Stomach (tissue), 9 donors: ENCODE results near the gene ALK. TPM values are rescaled to one million over a fixed set of nuclear protein-coding genes. Genes with fewer than 3 reads are reported as not detected.

Experiments
- DNase-seq, 2 donors: peaks; one replicate each; pipeline versions ENCODE4 v3.0.0 to v3.0.0-alpha.2; 2013 to 2019
- H3K27ac ChIP-seq, 5 donors: fragments of 200-600 bp in 4 of 5; sonication (generic) in 4 of 5; one replicate each; pipeline ENCODE4 v1.5.1; 2013 to 2019; ENCODE audit warnings: mild to moderate bottlenecking in 1 of 5, moderate library complexity in 1 of 5
- H3K27me3 ChIP-seq, 3 donors: fragments of 200-600 bp; sonication (generic); one replicate each; pipeline ENCODE4 v1.5.1; 2017 to 2019; ENCODE audit warnings: mixed run types in 1 of 3
- H3K36me3 ChIP-seq, 4 donors: fragments of 200-600 bp; sonication (generic); 1 replicate in 3 of 4; 2 replicates in 1 of 4; pipeline ENCODE4 v1.5.1; 2016 to 2019
- H3K4me1 ChIP-seq, 4 donors: fragments of 200-600 bp; sonication (generic); one replicate each; pipeline ENCODE4 v1.5.1; 2016 to 2019
- H3K4me3 ChIP-seq, 4 donors: fragments of 200-600 bp; sonication (generic) in 3 of 4; one replicate each; pipeline ENCODE4 v1.5.1; 2016 to 2019; ENCODE audit warnings: mild to moderate bottlenecking in 1 of 4
- H3K9me3 ChIP-seq, 4 donors: fragments of 200-600 bp; sonication (generic); one replicate each; pipeline ENCODE4 v1.5.1; 2016 to 2019
- EP300 ChIP-seq: sonication (generic); formaldehyde crosslinking; IDR thresholded peaks from one replicate; pipeline ENCODE4 v1.6.1; 2017; ENCODE audit warnings: antibody characterized with exemption
- POLR2A ChIP-seq, 4 donors: fragments of 450-650 bp; IDR thresholded peaks; one replicate each; pipeline ENCODE4 v1.6.1; 2016; ENCODE audit warnings: antibody characterized with exemption in 4 of 4, control low read depth in 2 of 4, mild to moderate bottlenecking in 1 of 4, moderate library complexity in 1 of 4
- POLR2AphosphoS5 ChIP-seq, 3 donors: sonication (generic); formaldehyde crosslinking; IDR thresholded peaks; one replicate each; pipeline ENCODE4 v1.6.1; 2016; ENCODE audit warnings: antibody characterized with exemption in 3 of 3
- WGBS, 5 donors: extraction: QIAGEN DNeasy Blood & Tissue Kit in 3 of 5; methylation state at CpG; one replicate each; pipeline versions ENCODE4 v1.1.5 to v1.1.7; 2013 to 2018; 5-methylcytosine and 5-hydroxymethylcytosine counted together
- intact Hi-C: fragments of 100-400 bp; cut with DNase I; formaldehyde crosslinking; loops from one replicate; pipeline ENCODE4 v1.15.1; 2023; ENCODE audit warnings: low total_unique reads
- polyA plus RNA-seq, 3 donors: library from polyadenylated mRNA; stranded (reverse); fragments of 200-250 nt; gene quantifications; one replicate each; pipeline ENCODE4 v1.2.3, GENCODE V29; 2013
- total RNA-seq, 5 donors: library from RNA; depleted of rRNA; stranded (reverse); fragments of >200 nt; gene quantifications; one replicate each; pipeline versions ENCODE4 v1.1.0 to v1.2.3, GENCODE V29; 2014 to 2016
- TF ChIP-seq, protein P1 (sequence below), 7 experiments: fragments of 450-650 bp in 4 of 7; fragments of 200-600 bp in 3 of 7; sonication (generic) in 3 of 7; IDR thresholded peaks; one replicate each; pipeline ENCODE4 v1.5.1; 2016 to 2019; ENCODE audit warnings: antibody characterized with exemption in 7 of 7, control low read depth in 2 of 7, mild to moderate bottlenecking in 1 of 7
- donor health status: healthy with polysubstance abuse.
- donor health status: Bipolar disorder and iron deficiency.
- donor health status: healthy.

ALK gene
- total and polyA plus RNA-seq, 8 donors = 0.13 to 0.92 TPM; not detected in 6

- WGBS, 5 donors = 56 to 69% (median 66%) methylated on average over 3 to 9 of the region's 9 CpGs
- H3K9me3 ChIP-seq = no peaks in the 10 kb centered on the region
- TF ChIP-seq POLR2A (IDR thresholded peaks at IDR 0.05) (no peak), POLR2AphosphoS5 (IDR thresholded peaks at IDR 0.05) (no peak), EP300 (no peak)
- TF ChIP-seq, protein P1, sequence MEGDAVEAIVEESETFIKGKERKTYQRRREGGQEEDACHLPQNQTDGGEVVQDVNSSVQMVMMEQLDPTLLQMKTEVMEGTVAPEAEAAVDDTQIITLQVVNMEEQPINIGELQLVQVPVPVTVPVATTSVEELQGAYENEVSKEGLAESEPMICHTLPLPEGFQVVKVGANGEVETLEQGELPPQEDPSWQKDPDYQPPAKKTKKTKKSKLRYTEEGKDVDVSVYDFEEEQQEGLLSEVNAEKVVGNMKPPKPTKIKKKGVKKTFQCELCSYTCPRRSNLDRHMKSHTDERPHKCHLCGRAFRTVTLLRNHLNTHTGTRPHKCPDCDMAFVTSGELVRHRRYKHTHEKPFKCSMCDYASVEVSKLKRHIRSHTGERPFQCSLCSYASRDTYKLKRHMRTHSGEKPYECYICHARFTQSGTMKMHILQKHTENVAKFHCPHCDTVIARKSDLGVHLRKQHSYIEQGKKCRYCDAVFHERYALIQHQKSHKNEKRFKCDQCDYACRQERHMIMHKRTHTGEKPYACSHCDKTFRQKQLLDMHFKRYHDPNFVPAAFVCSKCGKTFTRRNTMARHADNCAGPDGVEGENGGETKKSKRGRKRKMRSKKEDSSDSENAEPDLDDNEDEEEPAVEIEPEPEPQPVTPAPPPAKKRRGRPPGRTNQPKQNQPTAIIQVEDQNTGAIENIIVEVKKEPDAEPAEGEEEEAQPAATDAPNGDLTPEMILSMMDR (IDR thresholded peaks at IDR 0.05) = no peak
- DNase-seq = no peak
- H3K27ac ChIP-seq = no peak overlapping the region
- intact Hi-C loops = no loop called here
- peaks cover 0 to 5% (median 2%) of the 10 kb centered on the region in 4 donors for H3K4me1 ChIP-seq
- peaks cover 0 to 52% (median 13%) of the 10 kb centered on the region in 3 donors for H3K27me3 ChIP-seq
- H3K4me3 ChIP-seq = no peak overlapping the region
- no peaks in the 10 kb centered on the region for H3K36me3 ChIP-seq
Measured at GRCh38 chr2:29228947-29229346, 692.4 kb downstream of the ALK start.

DNA sequence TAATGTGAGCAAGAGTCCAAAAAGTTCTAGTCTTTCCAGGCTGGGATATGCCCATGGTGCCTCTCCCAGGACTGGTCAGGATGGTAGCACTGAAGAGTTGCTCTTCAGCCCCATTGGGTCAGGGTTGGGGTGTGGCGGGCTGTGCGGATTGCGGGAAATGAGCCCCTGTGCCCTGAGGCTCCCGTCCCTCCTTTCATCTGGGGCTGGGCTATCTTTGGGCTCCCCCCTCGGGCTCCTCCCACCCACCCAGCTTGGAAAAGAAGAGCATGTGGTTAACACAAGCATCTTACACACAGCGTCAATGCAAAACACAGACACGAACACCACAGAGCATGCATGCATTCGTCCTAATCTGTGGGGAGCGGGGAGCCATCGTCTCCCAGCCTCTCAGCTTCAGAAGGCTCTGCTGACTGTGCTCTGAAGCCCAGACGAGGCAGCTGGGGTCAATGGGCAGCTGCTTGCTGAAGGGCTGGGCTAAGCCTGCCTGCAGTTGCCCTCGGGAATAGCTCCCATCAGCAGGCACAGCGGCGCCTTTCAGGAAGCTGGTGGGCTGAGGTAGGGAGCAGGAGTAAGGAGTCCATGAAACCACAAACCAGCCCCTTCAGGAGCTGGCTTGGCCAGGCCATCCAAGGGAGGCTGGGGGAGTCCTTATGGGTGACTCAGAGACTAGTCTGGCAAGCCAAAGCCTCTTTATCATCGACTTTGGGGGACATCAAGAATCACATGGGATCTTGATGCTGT lies 693.3 kb downstream of the ALK start:
- Histone ChIP-seq H3K36me3 (no peaks in the 10 kb centered on the region), H3K27me3 (peaks cover 0 to 52% (median 13%) of the 10 kb centered on the region in 3 donors), H3K9me3 (no peaks in the 10 kb centered on the region), H3K4me1 (peaks cover 0 to 8% (median 2%) of the 10 kb centered on the region in 4 donors), H3K4me3 (no peak overlapping the region), H3K27ac (no peak overlapping the region)
- 46 to 63% (median 55%) methylated on average over 7 to 15 of the region's 15 CpGs for WGBS, 5 donors
- DNase-seq = no peak
- TF ChIP-seq, protein P1 (IDR thresholded peaks at IDR 0.05) = no peak
- TF ChIP-seq EP300 (no peak), POLR2AphosphoS5 (IDR thresholded peaks at IDR 0.05) (no peak), POLR2A (IDR thresholded peaks at IDR 0.05) (no peak)
- intact Hi-C loops = no loop called here

DNA sequence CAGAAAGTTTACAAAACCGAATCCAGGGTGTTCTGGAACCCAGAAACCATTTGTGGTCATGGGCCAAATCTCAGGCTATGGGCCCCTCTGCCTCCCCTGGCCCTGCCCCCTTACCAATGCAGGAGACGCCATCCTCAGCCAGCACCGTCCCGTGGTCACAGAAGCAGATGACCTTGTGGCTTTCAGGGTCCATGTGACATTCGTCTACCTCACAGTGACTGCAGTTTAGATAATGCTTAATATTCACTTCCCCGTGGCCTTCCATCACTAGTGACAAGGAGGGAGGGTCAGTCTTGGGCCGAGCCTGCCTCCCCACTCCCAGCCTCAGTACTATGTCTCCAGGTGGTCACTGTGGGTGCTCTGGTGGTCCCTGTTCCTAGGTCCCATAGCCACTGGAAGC lies 694.6 kb downstream of the ALK start:
- 36 to 49% (median 43%) methylated on average over 5 to 7 of the region's 7 CpGs for WGBS, 5 donors
- peaks cover 0 to 8% (median 2%) of the 10 kb centered on the region in 4 donors for H3K4me1 ChIP-seq
- intact Hi-C loops = no loop called here
- no peaks in the 10 kb centered on the region for H3K9me3 ChIP-seq
- no peak for DNase-seq
- no peak overlapping the region for H3K4me3 ChIP-seq
- no peak overlapping the region for H3K27ac ChIP-seq
- peaks cover 0 to 48% (median 13%) of the 10 kb centered on the region in 3 donors for H3K27me3 ChIP-seq
- no peaks in the 10 kb centered on the region for H3K36me3 ChIP-seq
- TF ChIP-seq, protein P1 (IDR thresholded peaks at IDR 0.05) = no peak
- TF ChIP-seq POLR2AphosphoS5 (IDR thresholded peaks at IDR 0.05) (no peak), POLR2A (IDR thresholded peaks at IDR 0.05) (no peak), EP300 (no peak)

DNA sequence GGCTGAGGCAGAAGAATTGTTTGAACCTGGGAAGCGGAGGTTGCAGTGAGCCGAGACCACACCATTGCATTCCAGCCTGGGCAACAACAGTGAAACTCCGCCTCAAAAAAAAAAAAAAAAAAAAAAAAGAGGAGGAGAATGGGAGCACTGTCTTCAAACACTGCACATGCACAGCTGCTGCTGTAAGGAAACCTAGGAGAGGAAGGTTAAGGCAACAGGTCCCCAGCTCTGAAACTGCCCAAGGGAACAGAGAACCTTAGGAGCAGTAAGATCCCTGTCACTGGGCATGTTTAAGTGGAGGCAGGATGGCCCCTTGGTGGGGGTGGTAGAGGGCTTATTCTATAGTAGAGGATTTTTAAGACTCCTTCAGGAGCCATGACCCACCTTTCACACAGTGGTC lies 695.0 kb downstream of the ALK start:
- Histone ChIP-seq H3K27me3 (peaks cover 0 to 45% (median 13%) of the 10 kb centered on the region in 3 donors), H3K36me3 (no peaks in the 10 kb centered on the region), H3K4me3 (no peak overlapping the region), H3K4me1 (peaks cover 0 to 8% (median 2%) of the 10 kb centered on the region in 4 donors), H3K27ac (no peak overlapping the region), H3K9me3 (no peaks in the 10 kb centered on the region)
- TF ChIP-seq POLR2AphosphoS5 (IDR thresholded peaks at IDR 0.05) (no peak), EP300 (no peak), POLR2A (IDR thresholded peaks at IDR 0.05) (no peak)
- TF ChIP-seq, protein P1 (IDR thresholded peaks at IDR 0.05) = no peak
- no peak for DNase-seq
- intact Hi-C loops = no loop called here
- 65 to 81% (median 80%) methylated on average over 3 of the region's 3 CpGs for WGBS, 5 donors
